ENCODE measurements around the gene AP2S1.
A peak's percentile ranks its signal among the peaks of the same experiment; 100 is the strongest.
"Not testable (repeated sequence)": the region's sequence is repeated elsewhere in the genome, so short reads cannot be mapped to it uniquely, and the experiment has no call there.

The AP2S1 gene

DNA sequence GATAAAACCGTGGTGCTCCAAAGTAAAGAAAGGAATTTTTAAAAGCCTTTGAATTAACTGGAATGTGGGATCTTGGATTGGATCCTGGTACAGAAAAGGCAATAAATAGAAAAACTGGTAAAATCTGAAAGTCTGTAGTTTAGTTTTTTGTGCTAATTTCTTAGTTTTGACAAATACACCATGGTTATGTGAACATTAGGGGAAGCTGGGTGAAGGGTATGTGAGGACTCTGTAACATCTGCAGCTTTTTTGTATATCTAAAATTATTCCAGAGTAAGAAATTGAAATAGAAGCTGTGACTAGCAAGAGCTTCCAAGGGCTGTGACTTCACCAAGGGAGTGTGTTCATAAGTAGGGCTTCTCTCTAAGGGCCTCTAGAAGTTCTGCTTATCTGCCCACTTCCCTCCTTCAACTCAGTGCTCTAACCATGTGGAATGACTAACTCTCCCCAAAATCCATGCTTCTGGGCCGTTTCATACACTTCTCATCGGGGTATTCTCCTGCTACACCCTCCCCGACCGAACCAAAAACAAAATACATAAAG, 36.7 kb upstream of the AP2S1 start:
- no peaks in the 10 kb centered on the region for H3K27me3 ChIP-seq (ENCODE audit: insufficient read depth, poor library complexity, severe bottlenecking)
- H3K4me3 ChIP-seq (replicated peaks; ENCODE audit: insufficient read depth, low read length) = no peak overlapping the region
- no peak overlapping the region for H3K27ac ChIP-seq (replicated peaks)
- peak in 1 of 2 experiments; percentile 15 for DNase-seq (ENCODE audit: low read depth in 1 of 2, low spot score in 1 of 2)
- TF ChIP-seq POLR2AphosphoS5 (IDR thresholded peaks at IDR 0.05; ENCODE audit: low read depth) = no peak
- TF ChIP-seq, protein P1, sequence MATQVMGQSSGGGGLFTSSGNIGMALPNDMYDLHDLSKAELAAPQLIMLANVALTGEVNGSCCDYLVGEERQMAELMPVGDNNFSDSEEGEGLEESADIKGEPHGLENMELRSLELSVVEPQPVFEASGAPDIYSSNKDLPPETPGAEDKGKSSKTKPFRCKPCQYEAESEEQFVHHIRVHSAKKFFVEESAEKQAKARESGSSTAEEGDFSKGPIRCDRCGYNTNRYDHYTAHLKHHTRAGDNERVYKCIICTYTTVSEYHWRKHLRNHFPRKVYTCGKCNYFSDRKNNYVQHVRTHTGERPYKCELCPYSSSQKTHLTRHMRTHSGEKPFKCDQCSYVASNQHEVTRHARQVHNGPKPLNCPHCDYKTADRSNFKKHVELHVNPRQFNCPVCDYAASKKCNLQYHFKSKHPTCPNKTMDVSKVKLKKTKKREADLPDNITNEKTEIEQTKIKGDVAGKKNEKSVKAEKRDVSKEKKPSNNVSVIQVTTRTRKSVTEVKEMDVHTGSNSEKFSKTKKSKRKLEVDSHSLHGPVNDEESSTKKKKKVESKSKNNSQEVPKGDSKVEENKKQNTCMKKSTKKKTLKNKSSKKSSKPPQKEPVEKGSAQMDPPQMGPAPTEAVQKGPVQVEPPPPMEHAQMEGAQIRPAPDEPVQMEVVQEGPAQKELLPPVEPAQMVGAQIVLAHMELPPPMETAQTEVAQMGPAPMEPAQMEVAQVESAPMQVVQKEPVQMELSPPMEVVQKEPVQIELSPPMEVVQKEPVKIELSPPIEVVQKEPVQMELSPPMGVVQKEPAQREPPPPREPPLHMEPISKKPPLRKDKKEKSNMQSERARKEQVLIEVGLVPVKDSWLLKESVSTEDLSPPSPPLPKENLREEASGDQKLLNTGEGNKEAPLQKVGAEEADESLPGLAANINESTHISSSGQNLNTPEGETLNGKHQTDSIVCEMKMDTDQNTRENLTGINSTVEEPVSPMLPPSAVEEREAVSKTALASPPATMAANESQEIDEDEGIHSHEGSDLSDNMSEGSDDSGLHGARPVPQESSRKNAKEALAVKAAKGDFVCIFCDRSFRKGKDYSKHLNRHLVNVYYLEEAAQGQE (IDR thresholded peaks at IDR 0.05; ENCODE audit: insufficient replicate concordance, low read depth) = no peak
- no peak for TF ChIP-seq SPI1 (IDR thresholded peaks at IDR 0.05; ENCODE audit: borderline replicate concordance, low read depth)
- TF ChIP-seq, protein P2, sequence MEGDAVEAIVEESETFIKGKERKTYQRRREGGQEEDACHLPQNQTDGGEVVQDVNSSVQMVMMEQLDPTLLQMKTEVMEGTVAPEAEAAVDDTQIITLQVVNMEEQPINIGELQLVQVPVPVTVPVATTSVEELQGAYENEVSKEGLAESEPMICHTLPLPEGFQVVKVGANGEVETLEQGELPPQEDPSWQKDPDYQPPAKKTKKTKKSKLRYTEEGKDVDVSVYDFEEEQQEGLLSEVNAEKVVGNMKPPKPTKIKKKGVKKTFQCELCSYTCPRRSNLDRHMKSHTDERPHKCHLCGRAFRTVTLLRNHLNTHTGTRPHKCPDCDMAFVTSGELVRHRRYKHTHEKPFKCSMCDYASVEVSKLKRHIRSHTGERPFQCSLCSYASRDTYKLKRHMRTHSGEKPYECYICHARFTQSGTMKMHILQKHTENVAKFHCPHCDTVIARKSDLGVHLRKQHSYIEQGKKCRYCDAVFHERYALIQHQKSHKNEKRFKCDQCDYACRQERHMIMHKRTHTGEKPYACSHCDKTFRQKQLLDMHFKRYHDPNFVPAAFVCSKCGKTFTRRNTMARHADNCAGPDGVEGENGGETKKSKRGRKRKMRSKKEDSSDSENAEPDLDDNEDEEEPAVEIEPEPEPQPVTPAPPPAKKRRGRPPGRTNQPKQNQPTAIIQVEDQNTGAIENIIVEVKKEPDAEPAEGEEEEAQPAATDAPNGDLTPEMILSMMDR (IDR thresholded peaks at IDR 0.05; ENCODE audit: insufficient read depth, low read length) = no peak
- no peak for TF ChIP-seq GABPA (IDR thresholded peaks at IDR 0.05; ENCODE audit: low read depth)

DNA sequence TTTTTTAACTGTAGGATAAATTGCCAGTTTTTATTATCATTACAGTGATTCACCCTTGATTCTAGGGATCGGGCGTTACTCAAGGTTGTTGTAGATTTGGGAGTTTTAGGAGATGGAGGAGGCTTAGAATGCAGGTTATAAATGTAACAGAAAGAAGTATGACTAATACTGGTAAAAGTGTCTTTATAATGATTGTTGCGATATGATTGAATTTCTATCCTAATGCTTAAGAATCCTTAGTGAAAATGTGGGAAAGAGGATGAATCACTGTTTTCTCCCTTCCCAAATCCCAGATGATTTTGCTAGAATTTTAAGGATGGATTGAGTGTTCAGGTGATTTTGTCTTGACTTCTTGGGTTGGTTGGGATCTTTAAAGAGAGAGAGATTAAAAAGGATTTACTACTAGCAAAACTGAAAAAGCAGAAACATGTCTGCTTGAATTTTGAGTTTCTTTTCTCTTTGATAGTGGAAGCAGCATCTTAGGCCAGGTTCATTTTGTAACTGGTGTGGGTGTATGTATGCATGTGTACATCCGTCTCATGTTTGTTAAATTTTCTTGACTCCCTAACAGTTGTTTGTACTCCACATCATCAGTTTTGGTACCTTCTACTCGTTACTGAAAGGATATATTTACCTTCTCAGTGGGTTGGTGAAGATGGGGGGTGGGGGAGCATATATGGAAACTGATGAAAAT, 36.0 kb upstream of the AP2S1 start:
- Histone ChIP-seq H3K27me3 (ENCODE audit: insufficient read depth, poor library complexity, severe bottlenecking) (no peaks in the 10 kb centered on the region), H3K4me3 (replicated peaks; ENCODE audit: insufficient read depth, low read length) (no peak overlapping the region), H3K27ac (replicated peaks) (no peak overlapping the region)
- TF ChIP-seq GABPA (IDR thresholded peaks at IDR 0.05; ENCODE audit: low read depth) (no peak), POLR2AphosphoS5 (IDR thresholded peaks at IDR 0.05; ENCODE audit: low read depth) (no peak), SPI1 (IDR thresholded peaks at IDR 0.05; ENCODE audit: borderline replicate concordance, low read depth) (no peak)
- TF ChIP-seq, protein P1 (IDR thresholded peaks at IDR 0.05; ENCODE audit: insufficient replicate concordance, low read depth) = no peak
- TF ChIP-seq, protein P2 (IDR thresholded peaks at IDR 0.05; ENCODE audit: insufficient read depth, low read length) = no peak
- no peak for DNase-seq (ENCODE audit: low read depth in 1 of 2, low spot score in 1 of 2)

DNA sequence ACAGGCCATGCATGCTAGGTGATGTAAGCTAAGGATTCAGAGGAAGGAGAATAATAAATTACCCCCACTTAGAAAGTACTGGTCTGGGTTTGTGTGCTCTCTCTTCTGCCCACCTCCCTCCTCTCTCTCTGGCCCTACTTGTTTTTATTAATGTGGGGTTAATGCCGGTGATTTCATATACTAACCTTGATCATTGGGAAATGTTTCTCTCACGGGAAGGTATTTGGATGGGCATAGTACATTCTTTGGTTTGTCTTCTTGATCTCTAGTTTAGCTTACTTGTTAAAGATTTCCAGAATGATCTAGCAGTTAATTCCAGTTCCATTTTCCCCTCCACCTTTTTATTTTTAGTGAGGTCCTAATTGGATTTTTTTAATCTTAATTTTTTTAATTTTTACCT, 34.8 kb upstream of the AP2S1 start:
- no peak overlapping the region for H3K27ac ChIP-seq (replicated peaks)

DNA sequence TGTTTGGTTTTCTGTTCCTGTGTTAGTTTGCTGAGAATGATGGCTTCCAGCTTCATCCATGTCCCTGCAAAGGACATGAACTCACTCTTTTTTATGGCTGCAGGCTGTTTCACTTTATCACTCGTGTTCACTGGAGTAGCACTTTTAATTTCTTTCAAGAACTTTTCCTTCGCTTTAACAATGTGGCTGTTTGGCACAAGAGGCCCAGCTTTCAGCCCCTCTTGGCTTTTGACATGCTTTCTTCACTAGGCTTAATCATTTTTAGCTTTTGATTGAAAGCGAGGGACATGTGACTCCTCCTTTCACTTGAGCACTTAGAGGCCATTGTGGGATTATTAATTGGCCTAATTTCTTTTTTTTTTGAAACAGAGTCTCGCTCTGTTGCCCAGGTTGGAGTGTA, 32.1 kb upstream of the AP2S1 start:
- H3K27me3 ChIP-seq (ENCODE audit: insufficient read depth, poor library complexity, severe bottlenecking); DNase-seq (ENCODE audit: low read depth in 1 of 2, low spot score in 1 of 2); H3K4me3 ChIP-seq (replicated peaks; ENCODE audit: insufficient read depth, low read length); H3K27ac ChIP-seq (replicated peaks): not testable (repeated sequence)

More for the DNA sequence above, 34.8 kb upstream of the AP2S1 start:
- DNase-seq (ENCODE audit: low read depth in 1 of 2, low spot score in 1 of 2) = no peak
- Histone ChIP-seq H3K27me3 (ENCODE audit: insufficient read depth, poor library complexity, severe bottlenecking) (no peaks in the 10 kb centered on the region), H3K4me3 (replicated peaks; ENCODE audit: insufficient read depth, low read length) (no peak overlapping the region)
- no peak for TF ChIP-seq GABPA (IDR thresholded peaks at IDR 0.05; ENCODE audit: low read depth)
- TF ChIP-seq SPI1 (IDR thresholded peaks at IDR 0.05; ENCODE audit: borderline replicate concordance, low read depth) = no peak
- no peak for TF ChIP-seq POLR2AphosphoS5 (IDR thresholded peaks at IDR 0.05; ENCODE audit: low read depth)
- TF ChIP-seq, protein P2 (IDR thresholded peaks at IDR 0.05; ENCODE audit: insufficient read depth, low read length) = no peak
- TF ChIP-seq, protein P1 (IDR thresholded peaks at IDR 0.05; ENCODE audit: insufficient replicate concordance, low read depth) = no peak

Data from HL-60 (cell line).